HUES64 (cell line): ENCODE measurements around the gene TMEM52.

Experiments
- H3K27ac ChIP-seq: 2 replicates; pipeline ENCODE4 v1.7.0; 2013; ENCODE audit warnings: low read depth, low read length, inconsistent platforms
- H3K27me3 ChIP-seq: 2 replicates; pipeline ENCODE4 v1.6.1; 2013; ENCODE audit warnings: mild to moderate bottlenecking, low read length; ENCODE audit not compliant: insufficient read depth
- H3K36me3 ChIP-seq: 2 replicates; pipeline ENCODE4 v1.6.1; 2013; ENCODE audit warnings: mild to moderate bottlenecking, low read length; ENCODE audit not compliant: insufficient read depth
- H3K4me1 ChIP-seq: 2 replicates; pipeline ENCODE4 v1.6.1; 2013; ENCODE audit warnings: mild to moderate bottlenecking, low read length, moderate library complexity; ENCODE audit not compliant: insufficient read depth
- H3K4me3 ChIP-seq: 2 replicates; pipeline ENCODE4 v1.5.1; 2013; ENCODE audit warnings: mild to moderate bottlenecking, low read length, moderate library complexity
- H3K9ac ChIP-seq: 2 replicates; pipeline ENCODE4 v1.6.1; 2013; ENCODE audit warnings: mild to moderate bottlenecking, low read depth, low read length
- H3K9me3 ChIP-seq: 2 replicates; pipeline ENCODE4 v1.6.1; 2013; ENCODE audit warnings: low read depth, low read length; ENCODE audit not compliant: insufficient read depth
- WGBS: fragments of 150-250, 120-280 bp; methylation state at CpG from one replicate; pipeline ENCODE4 v1.1.7; 2013; ENCODE audit warnings: missing lambda C conversion rate; 5-methylcytosine and 5-hydroxymethylcytosine counted together

The TMEM52 gene

DNA sequence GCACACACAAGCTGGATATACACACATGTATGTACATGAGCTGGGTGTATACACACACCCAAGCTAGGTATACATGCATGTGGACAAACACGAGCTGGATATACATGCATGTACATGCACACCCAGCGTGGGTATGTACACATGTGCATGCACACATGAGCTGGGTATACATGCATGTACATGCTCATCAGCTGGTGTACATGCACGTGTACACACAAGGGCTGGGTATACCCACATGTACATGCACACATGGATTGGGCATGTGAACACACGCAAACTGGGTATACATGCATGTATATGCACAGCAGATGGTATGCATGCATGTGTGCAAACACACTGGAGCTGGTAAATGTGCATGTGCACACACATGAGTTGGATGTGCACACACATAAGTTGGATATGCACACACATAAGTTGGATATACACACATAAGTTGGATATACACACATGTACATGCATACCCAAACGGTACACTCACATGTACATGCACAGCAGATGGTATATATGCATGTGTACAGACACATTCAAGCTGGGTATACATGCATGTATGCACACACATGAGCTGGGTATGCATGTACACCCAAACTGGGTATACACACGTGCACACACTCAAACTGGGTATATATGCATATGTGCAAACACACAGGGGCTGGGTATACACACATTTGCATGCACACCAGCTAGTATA is 20.7 kb downstream of the TMEM52 start:
- peaks cover 11% of the 10 kb centered on the region for H3K4me1 ChIP-seq
- 95% methylated on average over 6 of the region's 6 CpGs for WGBS

DNA sequence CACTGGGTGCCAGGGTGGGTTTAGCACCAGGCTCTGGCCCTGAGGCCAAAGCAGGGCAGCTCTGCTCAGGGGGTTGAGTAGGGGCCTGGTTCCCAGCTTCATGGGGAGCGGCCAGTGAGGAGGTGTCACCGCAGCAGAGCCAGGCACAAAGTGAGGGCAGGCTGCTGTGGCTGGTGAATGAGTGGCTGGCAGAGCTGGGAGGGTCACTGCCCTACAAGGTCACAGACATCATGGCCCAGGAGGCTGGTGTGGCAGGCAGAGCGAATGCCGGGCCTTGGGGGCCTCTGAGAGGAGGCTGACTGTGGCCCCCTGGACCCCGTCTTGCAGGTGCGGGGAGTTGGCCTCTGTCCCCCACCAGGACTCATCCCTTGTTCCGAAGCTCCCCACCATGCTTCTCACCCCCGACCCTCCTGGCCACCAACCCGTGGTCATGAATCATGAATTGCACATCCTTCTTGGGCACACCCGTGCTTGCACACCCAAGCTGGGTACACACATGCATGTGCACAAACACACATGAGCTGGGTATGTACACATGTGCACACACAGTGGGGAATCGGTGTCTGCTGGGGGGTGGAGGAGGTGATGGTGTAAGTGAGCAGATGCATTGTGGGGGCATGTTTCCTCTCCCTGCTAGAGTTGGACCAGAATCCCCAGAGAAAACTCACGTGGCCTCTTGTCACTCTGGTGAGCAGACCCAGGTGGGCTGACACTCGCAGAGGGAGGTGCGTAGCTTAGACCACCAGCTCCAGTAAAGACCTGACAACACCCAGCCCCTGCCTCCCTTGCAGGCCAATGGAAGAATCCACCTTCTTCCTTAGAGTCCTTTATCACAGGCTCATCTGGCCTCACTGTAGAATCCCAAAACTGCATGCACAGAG is 23.4 kb downstream of the TMEM52 start:
- no peak overlapping the region for H3K27ac ChIP-seq
- H3K27me3 ChIP-seq, result no peaks in the 10 kb centered on the region
- peaks cover 15% of the 10 kb centered on the region for H3K4me1 ChIP-seq
- H3K36me3 ChIP-seq, result no peaks in the 10 kb centered on the region
- H3K4me3 ChIP-seq, result no peak overlapping the region
- H3K9ac ChIP-seq, result no peak overlapping the region
- H3K9me3 ChIP-seq, result no peaks in the 10 kb centered on the region
- 95% methylated on average over 14 of the region's 14 CpGs for WGBS

More for the DNA sequence above, 20.7 kb downstream of the TMEM52 start:
- 0 out of 2 replicates have a peak, but pooled peaks cover 4% of the 10 kb centered on the region for H3K9me3 ChIP-seq
- no peaks in the 10 kb centered on the region for H3K36me3 ChIP-seq
- no peaks in the 10 kb centered on the region for H3K27me3 ChIP-seq
- no peak overlapping the region for H3K4me3 ChIP-seq
- no peak overlapping the region for H3K9ac ChIP-seq
- H3K27ac ChIP-seq, result no peak overlapping the region

DNA sequence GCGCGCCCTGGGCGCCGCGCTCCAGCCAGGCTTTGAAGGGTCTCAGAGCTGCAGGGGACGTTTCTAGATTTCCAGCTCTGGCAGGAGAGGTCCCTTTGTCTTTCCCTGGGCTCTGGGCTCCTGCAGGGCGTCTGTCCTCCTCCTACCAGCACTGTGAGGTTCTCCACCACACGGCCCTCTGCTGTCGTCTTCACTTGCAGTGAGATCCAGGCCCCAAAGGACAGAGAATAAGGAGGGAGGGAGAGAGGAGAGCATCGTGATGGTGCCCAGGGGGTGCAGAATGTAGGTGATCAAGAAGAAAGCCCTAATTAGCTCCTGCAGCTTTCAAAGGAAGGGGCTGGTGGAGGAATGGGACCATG is 24.0 kb downstream of the TMEM52 start:
- Histone ChIP-seq H3K36me3 (no peaks in the 10 kb centered on the region), H3K9ac (no peak overlapping the region), H3K27me3 (no peaks in the 10 kb centered on the region), H3K9me3 (no peaks in the 10 kb centered on the region), H3K27ac (no peak overlapping the region), H3K4me3 (no peak overlapping the region), H3K4me1 (peaks cover 15% of the 10 kb centered on the region)
- 54% methylated on average over 10 of the region's 10 CpGs for WGBS

DNA sequence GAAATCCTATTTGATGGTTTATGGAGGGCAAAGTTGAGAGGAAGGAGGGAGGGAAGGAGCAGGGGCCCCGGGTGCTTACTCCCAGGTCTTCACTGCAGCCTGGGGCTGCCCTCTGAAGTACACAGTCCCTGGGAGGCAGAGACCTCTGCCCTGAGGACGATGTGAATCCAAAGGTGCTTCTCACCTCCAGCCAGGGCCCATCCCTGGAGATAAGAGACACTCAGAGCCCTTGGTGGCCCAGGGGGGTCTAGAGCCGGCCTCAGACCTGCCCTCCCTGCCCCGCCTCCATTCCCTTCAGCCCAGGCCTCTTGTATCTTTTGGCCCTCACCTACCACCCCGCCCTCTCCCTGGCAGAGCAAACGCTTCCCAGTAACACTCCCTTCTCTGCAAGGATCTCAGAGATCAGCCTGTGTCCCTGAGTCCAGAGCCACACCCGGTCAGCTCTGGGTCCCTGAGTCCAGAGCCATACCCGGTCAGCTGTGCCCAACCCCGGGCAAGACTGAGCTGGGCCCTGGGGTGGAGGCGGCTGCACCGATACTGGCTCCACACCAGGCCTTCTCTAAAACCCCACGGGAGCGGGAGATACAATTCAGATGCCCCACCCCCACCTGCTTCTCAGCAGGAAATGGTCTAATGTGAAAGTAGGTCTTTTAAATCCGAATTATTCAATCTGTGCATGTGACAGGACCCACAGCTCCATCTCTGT is 24.6 kb downstream of the TMEM52 start:
- Histone ChIP-seq H3K4me1 (peaks cover 15% of the 10 kb centered on the region), H3K27me3 (no peaks in the 10 kb centered on the region), H3K9ac (no peak overlapping the region), H3K36me3 (no peaks in the 10 kb centered on the region), H3K9me3 (no peaks in the 10 kb centered on the region), H3K27ac (no peak overlapping the region), H3K4me3 (no peak overlapping the region)
- WGBS, result 47% methylated on average over 12 of the region's 14 CpGs

DNA sequence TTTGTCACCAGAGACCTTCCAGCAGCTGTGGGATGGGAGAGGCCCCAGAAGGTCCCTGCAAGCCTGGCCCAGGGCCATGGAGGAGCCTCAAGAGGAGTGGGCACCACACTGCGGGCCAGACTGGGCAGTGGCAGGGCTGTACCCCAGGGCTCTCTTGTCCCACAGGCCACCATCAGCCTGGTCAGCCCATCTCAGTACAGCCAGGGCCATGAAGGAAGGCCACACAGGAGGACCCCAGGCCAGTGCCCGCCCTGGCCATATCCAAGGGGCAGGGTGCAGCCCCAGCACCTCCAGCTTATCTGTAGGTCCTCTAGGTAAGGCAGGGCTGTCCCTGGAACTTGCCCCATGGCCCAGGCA is 25.1 kb downstream of the TMEM52 start:
- Histone ChIP-seq H3K4me3 (no peak overlapping the region), H3K36me3 (no peaks in the 10 kb centered on the region), H3K4me1 (peaks cover 18% of the 10 kb centered on the region), H3K9me3 (no peaks in the 10 kb centered on the region), H3K27me3 (no peaks in the 10 kb centered on the region), H3K27ac (no peak overlapping the region), H3K9ac (no peak overlapping the region)
- 98% methylated on average over 2 of the region's 2 CpGs for WGBS

DNA sequence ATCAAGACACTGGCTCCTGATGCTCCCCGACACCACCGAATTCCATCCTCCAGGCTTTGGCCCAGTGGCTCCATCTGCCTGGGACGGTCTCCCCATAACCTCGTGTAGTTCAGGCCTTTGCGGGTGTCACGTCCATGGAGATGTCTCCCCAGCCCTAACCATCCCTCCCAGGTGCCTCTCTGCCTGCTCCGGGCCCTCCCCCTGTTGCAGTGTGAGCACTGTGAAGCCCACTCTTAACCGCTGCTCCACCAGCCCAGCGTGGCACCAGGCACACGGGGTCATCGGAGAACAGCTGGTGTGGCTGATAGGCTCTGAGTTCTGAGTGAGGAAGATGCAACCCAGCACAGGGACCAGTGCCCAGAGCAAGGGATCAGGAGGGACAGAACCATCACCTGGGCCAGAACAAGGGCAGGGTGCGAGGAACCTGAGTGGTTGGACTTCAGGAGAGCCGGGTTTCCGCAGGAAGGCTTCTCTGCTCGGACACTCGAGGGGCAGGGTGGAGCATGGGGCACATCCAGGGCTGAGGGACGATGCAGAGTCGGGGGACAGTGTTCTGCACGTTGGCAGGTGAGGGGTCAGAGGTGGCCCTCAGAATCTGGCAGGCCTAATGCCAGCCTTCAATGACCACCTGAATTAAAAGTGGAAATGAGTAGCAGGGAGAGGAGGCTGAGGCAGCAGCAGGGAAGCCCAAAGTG is 25.6 kb downstream of the TMEM52 start:
- Histone ChIP-seq H3K4me3 (no peak overlapping the region), H3K9ac (no peak overlapping the region), H3K4me1 (peaks cover 22% of the 10 kb centered on the region), H3K27ac (no peak overlapping the region), H3K9me3 (no peaks in the 10 kb centered on the region), H3K27me3 (no peaks in the 10 kb centered on the region), H3K36me3 (no peaks in the 10 kb centered on the region)
- 93% methylated on average over 19 of the region's 19 CpGs for WGBS

DNA sequence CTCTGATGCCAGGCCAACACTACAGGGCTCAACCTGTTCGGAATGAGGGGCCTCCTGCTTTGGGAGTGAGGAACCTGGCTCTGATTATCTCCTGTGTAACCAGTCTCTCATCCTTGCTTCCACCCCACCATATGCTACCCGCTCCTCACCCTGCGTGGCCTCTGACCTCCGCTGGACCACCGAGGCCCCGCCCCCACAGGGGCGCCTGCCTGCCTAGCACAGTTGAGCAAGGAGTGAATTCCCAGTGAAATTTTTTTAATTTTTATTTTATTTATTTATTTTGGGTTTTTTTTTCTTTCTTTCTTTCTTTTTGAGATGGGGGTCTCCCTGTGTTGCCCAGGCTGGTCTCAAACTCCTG is 26.3 kb downstream of the TMEM52 start:
- Histone ChIP-seq H3K4me3 (no peak overlapping the region), H3K9ac (no peak overlapping the region)

DNA sequence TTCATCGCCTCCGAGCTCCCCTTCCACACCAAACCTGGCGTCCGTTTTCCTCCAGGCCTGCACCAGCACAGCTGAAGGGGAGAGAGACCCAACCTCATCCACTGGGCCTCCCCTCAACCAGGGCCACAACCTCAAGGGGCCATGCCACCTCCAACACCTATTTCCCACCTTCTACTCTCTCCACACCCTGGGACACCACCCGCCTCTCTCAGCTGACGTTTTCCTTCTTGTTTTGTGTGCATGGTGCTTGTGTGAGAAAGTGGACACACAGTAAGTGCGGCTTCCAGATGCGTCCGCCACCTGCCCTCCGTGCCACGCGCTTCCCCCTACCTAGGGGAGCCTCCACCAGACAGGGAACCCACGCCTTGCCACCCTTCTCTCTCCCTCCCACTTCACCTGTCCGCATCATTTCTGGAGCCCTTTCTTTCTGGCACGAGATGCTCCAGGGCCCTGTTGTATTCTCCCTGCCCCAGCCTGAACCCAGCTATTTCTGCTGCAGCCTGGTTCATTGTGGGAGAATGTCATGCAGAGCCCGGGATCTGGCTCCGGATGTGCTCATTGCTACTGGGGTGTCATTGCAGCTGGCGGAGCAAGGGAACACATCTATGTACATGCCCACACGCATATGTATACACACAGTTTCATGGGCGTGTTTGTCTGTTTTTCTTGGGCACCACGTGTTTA is 26.9 kb downstream of the TMEM52 start:
- Histone ChIP-seq H3K27ac (no peak overlapping the region; the same call in 1 of the 2 replicates), H3K4me1 (peaks cover 27% of the 10 kb centered on the region), H3K9me3 (no peaks in the 10 kb centered on the region), H3K27me3 (no peaks in the 10 kb centered on the region), H3K4me3 (peak overlapping the region; percentile 98), H3K9ac (no peak overlapping the region), H3K36me3 (no peaks in the 10 kb centered on the region)
- 89% methylated on average over 19 of the region's 21 CpGs for WGBS

More for the DNA sequence above, 26.3 kb downstream of the TMEM52 start:
- Histone ChIP-seq H3K4me1 (peaks cover 27% of the 10 kb centered on the region), H3K27ac (no peak overlapping the region), H3K9me3 (no peaks in the 10 kb centered on the region), H3K36me3 (no peaks in the 10 kb centered on the region), H3K27me3 (no peaks in the 10 kb centered on the region)
- WGBS, result 94% methylated on average over 6 of the region's 7 CpGs

DNA sequence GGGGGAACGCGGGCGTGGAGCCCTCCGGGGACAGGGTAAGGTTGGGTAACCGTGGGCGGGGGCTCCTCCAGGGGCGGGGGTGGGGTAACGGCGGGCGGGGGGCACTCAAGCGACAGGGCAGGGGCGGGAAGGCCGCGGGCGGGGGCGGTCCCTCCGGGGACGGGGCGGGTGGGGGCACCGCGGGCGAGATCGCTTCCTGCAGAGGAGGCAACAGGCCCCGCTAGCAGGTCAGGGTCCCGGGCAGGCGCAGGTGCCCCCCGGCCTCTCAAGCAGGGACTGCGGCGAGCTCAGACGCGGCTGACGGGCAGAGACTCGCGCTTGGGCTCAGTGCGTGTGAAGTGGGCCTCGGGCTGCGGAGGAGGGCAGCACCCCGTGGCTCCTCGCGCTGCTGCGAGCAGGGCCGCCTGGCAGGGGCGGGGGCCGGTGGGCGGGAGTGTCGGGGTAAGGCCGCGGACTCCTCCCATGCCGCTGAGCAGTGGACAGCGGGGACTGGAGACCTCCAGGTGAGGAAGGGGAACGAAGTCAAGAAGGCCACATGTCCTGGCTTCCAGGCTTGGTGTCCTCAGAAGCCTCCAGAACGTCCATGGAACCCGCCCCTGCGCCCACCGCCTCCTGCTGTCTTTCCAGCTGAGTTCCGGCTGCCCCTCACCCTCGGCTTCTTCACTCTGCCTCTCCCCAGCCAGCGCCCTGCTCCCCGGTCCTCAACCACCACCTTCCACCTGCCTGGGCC is 27.6 kb downstream of the TMEM52 start:
- Histone ChIP-seq H3K27ac (peak overlapping the region; percentile 62; the same call in 1 of the 2 replicates), H3K9ac (peak overlapping the region; percentile 69)
- 7% methylated on average over 54 of the region's 59 CpGs for WGBS

More for the DNA sequence above, 27.6 kb downstream of the TMEM52 start:
- H3K9me3 ChIP-seq, result no peaks in the 10 kb centered on the region
- H3K27me3 ChIP-seq, result no peaks in the 10 kb centered on the region
- H3K36me3 ChIP-seq, result no peaks in the 10 kb centered on the region
- H3K4me1 ChIP-seq, result peaks cover 27% of the 10 kb centered on the region
- peak overlapping the region; percentile 98 for H3K4me3 ChIP-seq
